GM12878 (cell line): ENCODE measurements around the gene DLG4. TPM values are rescaled to one million over a fixed set of nuclear protein-coding genes. Genes with fewer than 3 reads are reported as not detected.

Experiments used
- ATAC-seq: fragments of 200-7000 bp; cut with Tn5 transposase; 3 replicates; pipeline ENCODE4 v1.9.1; 2020; ENCODE audit warnings: mild to moderate bottlenecking, moderate library complexity
- BruUV-seq: library from RNA; stranded (reverse); fragments of 400-500 nt; replicated peaks from 2 replicates; lab custom pipeline; 2021; lab: Mats Ljungman, UMichigan
- CTCF ChIA-PET: fragments of 300-600 bp; sonication (Branson Sonifier 250); formaldehyde crosslinking; extraction: SDS; loops from one replicate; lab custom pipeline; 2021; ENCODE audit warnings: inconsistent platforms; lab: Yijun Ruan, JAX
- POLR2A ChIA-PET: fragments of 350-600 bp; formaldehyde crosslinking; extraction: SDS; loops from one replicate; lab custom pipeline; 2021; ENCODE audit warnings: inconsistent platforms; lab: Charles Lee
- RAD21 ChIA-PET: fragments of 300-600 bp; sonication (Branson Sonifier 250); formaldehyde crosslinking; loops from one replicate; lab custom pipeline; 2023; ENCODE audit warnings: antibody characterized with exemption; ENCODE audit not compliant: unreplicated experiment; lab: Charles Lee
- SMC1A ChIA-PET: fragments of 300-600 bp; sonication (Branson Sonifier 250); formaldehyde crosslinking; loops from one replicate; lab custom pipeline; 2023; ENCODE audit not compliant: unreplicated experiment, uncharacterized antibody; lab: Charles Lee
- DNase-seq: peaks from one replicate; pipeline ENCODE4 v3.0.0-alpha.2; 2011; ENCODE audit warnings: low read depth, low spot score
- FAIRE-seq: peaks from 3 replicates; lab custom pipeline; 2011; peaks lifted over from hg19 to GRCh38; lab: Jason Lieb, UNC
- H2AFZ ChIP-seq: 2 replicates; pipeline ENCODE4 v1.6.0; 2011; ENCODE audit warnings: low read depth, low read length, control low read depth; ENCODE audit not compliant: control insufficient read depth
- H3K27ac ChIP-seq: 2 replicates; pipeline ENCODE4 v1.5.1; 2011; ENCODE audit warnings: control low read depth; ENCODE audit not compliant: control insufficient read depth, insufficient read depth
- H3K27me3 ChIP-seq, 2 experiments: replicated peaks in 1 of 2; 2 replicates each; pipeline versions ENCODE4 v1.6.0 to v1.6.1; 2011; ENCODE audit warnings: low read length in 1 of 2; ENCODE audit not compliant: control insufficient read depth in 2 of 2, insufficient read depth in 2 of 2
- H3K36me3 ChIP-seq, 2 experiments: 2 replicates each; pipeline ENCODE4 v1.5.1; 2011; ENCODE audit warnings: low read length in 1 of 2; ENCODE audit not compliant: control insufficient read depth in 2 of 2, insufficient read depth in 2 of 2
- H3K4me1 ChIP-seq: 2 replicates; pipeline ENCODE4 v1.6.1; 2011; ENCODE audit warnings: mild to moderate bottlenecking, low read length, moderate library complexity, mixed read lengths; ENCODE audit not compliant: control insufficient read depth, insufficient read depth
- H3K4me2 ChIP-seq: 2 replicates; pipeline ENCODE4 v1.6.0; 2011; ENCODE audit warnings: control low read depth; ENCODE audit not compliant: control insufficient read depth, insufficient read depth
- H3K4me3 ChIP-seq: fragments of 200-600 bp; sonication (generic); 2 replicates; pipeline ENCODE4 v1.5.1; 2016
- H3K79me2 ChIP-seq: 2 replicates; pipeline ENCODE4 v1.6.0; 2011; ENCODE audit warnings: low read length; ENCODE audit not compliant: control insufficient read depth, insufficient read depth
- H3K9ac ChIP-seq: 2 replicates; pipeline ENCODE4 v1.8.0; 2011; ENCODE audit warnings: low read length, control low read depth, mixed read lengths; ENCODE audit not compliant: control insufficient read depth, insufficient read depth
- H3K9me3 ChIP-seq: replicated peaks from 3 replicates; pipeline ENCODE4 v1.5.1; 2011; ENCODE audit warnings: mild to moderate bottlenecking, low read length; ENCODE audit not compliant: control insufficient read depth, insufficient read depth
- H4K20me1 ChIP-seq: 2 replicates; pipeline ENCODE4 v1.6.0; 2011; ENCODE audit not compliant: control insufficient read depth, insufficient read depth
- BHLHE40 ChIP-seq, 2 experiments: fragments of 450-650 bp in 1 of 2; IDR thresholded peaks; 2 replicates each; pipeline ENCODE4 v1.6.1; 2011 to 2017; ENCODE audit warnings: low read depth in 2 of 2, borderline replicate concordance in 1 of 2, improper control_type of control experiment in 1 of 2, low read length in 1 of 2, mild to moderate bottlenecking in 1 of 2
- CBX5 ChIP-seq: sonication (generic); IDR thresholded peaks from 2 replicates; pipeline ENCODE4 v1.6.1; 2016; ENCODE audit warnings: low read depth, moderate library complexity, mild to moderate bottlenecking, inconsistent platforms
- CHD2 ChIP-seq: IDR thresholded peaks from 2 replicates; pipeline ENCODE4 v1.6.1; 2011; ENCODE audit warnings: low read depth, low read length, improper control_type of control experiment, borderline replicate concordance
- EP300 ChIP-seq, 2 experiments: fragments of 150-350 bp in 1 of 2; IDR thresholded peaks; 2 replicates each; pipeline ENCODE4 v1.6.1; 2011 to 2012; ENCODE audit warnings: low read depth in 2 of 2, low read length in 2 of 2, borderline replicate concordance in 1 of 2, improper control_type of control experiment in 1 of 2, inconsistent platforms in 1 of 2; ENCODE audit not compliant: control insufficient read depth in 1 of 2
- ESRRA ChIP-seq: IDR thresholded peaks from 2 replicates; pipeline ENCODE4 v1.6.1; 2012; ENCODE audit warnings: mild to moderate bottlenecking, low read length, improper control_type of control experiment
- MEF2B ChIP-seq: fragments of 450-650 bp; IDR thresholded peaks from 2 replicates; pipeline ENCODE4 v1.6.1; 2018; ENCODE audit warnings: mild to moderate bottlenecking, moderate library complexity; ENCODE audit not compliant: partially characterized antibody, poor library complexity, severe bottlenecking
- NR2C1 ChIP-seq: fragments of 450-650 bp; IDR thresholded peaks from 2 replicates; pipeline ENCODE4 v1.6.1; 2017; ENCODE audit warnings: antibody characterized with exemption, mild to moderate bottlenecking, moderate library complexity
- RAD21 ChIP-seq: IDR thresholded peaks from 2 replicates; pipeline ENCODE4 v1.6.1; 2011; ENCODE audit warnings: mild to moderate bottlenecking, low read depth, low read length, moderate library complexity; ENCODE audit not compliant: insufficient read depth
- RCOR1 ChIP-seq: conservative IDR thresholded peaks from 2 replicates; pipeline ENCODE4 v1.6.1; 2012; ENCODE audit warnings: low read depth, low read length, improper control_type of control experiment
- SMC3 ChIP-seq: IDR thresholded peaks from 2 replicates; pipeline ENCODE4 v1.6.1; 2011; ENCODE audit warnings: low read length, improper control_type of control experiment, borderline replicate concordance
- YY1 ChIP-seq: IDR thresholded peaks from 2 replicates; pipeline ENCODE4 v1.6.1; 2011; ENCODE audit warnings: low read depth, mild to moderate bottlenecking, low read length
- WGBS: methylation state at CpG from one replicate; pipeline ENCODE4 v1.1.6; 2016; ENCODE audit warnings: low lambda C conversion rate; ENCODE audit not compliant: insufficient replicate concordance, insufficient coverage; ENCODE audit errors: missing lambda C conversion rate; 5-methylcytosine and 5-hydroxymethylcytosine counted together
- in situ Hi-C: fragments of 300-500 bp; cut with MboI; formaldehyde crosslinking; loops from 9 replicates; pipeline ENCODE4 v1.14.3; 2018; ENCODE audit warnings: mixed read lengths
- intact Hi-C: fragments of 100-400 bp; cut with micrococcal nuclease; formaldehyde crosslinking; loops from one replicate; pipeline ENCODE4 v1.14.2; 2022; ENCODE audit not compliant: unreplicated experiment
- polyA plus RNA-seq, 11 experiments: library from polyadenylated mRNA; depleted of rRNA in 4 of 11; unstranded in 6 of 11; stranded (reverse) in 5 of 11; fragments of >200 nt; fragmentation: Nextera tagmentation in 4 of 11; fragmentation: Illumina TruSeq in 1 of 11; extraction: Ambion mirVana in 4 of 11; extraction: Trizol in 1 of 11; gene quantifications; 1 replicate in 1 of 11; 2 replicates in 10 of 11; pipeline versions ENCODE4 v1.2.1 to v1.2.3, GENCODE V29; 2011 to 2016; ENCODE audit warnings: inconsistent platforms in 2 of 11, missing spikeins in 2 of 11, low read depth in 1 of 11
- total RNA-seq, 4 experiments: library from RNA; depleted of rRNA in 3 of 4; stranded (reverse); fragments of >200 nt in 3 of 4; fragmentation: Illumina TruSeq in 1 of 4; extraction: Trizol in 1 of 4; gene quantifications; 2 replicates each; pipeline versions ENCODE4 v1.2.1 to v1.2.3, GENCODE V29; 2013 to 2021
- TF ChIP-seq, protein P1 (sequence below): IDR thresholded peaks from 2 replicates; pipeline ENCODE4 v1.6.1; 2011; ENCODE audit warnings: low read depth, low read length, improper control_type of control experiment, borderline replicate concordance
- TF ChIP-seq, protein P2 (sequence below): IDR thresholded peaks from 2 replicates; pipeline ENCODE4 v1.6.1; 2012; ENCODE audit warnings: low read depth, low read length, improper control_type of control experiment

Gene DLG4
- total and polyA plus RNA-seq, 10 of the 15 experiments (the other 5 are each of a cell fraction or from before 2014, with no cell fraction given) = 0.07 to 4.1 (median 1.3) TPM

DNA sequence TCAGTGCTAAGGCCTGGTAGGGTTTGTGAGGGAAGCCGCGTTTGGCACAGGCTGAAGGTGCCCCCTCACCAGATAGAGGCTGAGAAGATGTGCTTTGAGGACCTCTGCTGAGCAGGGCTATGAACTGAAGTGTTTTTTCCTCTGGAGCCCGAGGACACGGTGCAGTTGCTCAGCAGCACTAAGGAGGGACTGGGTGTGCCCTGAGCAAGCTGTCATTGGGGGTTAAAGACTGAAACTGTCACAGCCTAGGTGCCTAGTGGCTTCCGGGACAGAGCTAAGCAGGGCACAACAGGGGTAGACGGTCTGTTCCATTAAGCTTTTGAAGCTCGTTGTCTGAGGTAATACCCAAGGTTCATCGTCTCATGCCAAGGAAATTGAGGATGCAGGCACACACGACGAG is 80.2 kb downstream of the DLG4 start:
- ChIA-PET SMC1A (interaction anchor here (11.2 kb wide), 1 partner anchor 89 kb away, joined by 356 read pairs; the partner anchor contains the start of gene SLC16A11), POLR2A (no interaction called here), RAD21 (interaction anchor here (1.7 to 9.9 kb wide), 2 partner anchors 38 to 91 kb away, joined by 4 to 269 read pairs; partner anchors contain the start of gene SLC16A11), CTCF (interaction anchor here (1.0 to 12.7 kb wide), 3 partner anchors 89 to 135 kb away, joined by 3 to 590 read pairs (median 3); partner anchors contain the start of gene SLC16A11)
- Histone ChIP-seq H3K4me2 (no peak overlapping the region), H3K36me3 (no peaks in the 10 kb centered on the region), H3K9ac (no peak overlapping the region), H3K79me2 (no peaks in the 10 kb centered on the region), H3K27ac (no peak overlapping the region), H4K20me1 (no peaks in the 10 kb centered on the region), H3K4me1 (no peaks in the 10 kb centered on the region), H2AFZ (no peak overlapping the region), H3K4me3 (no peak overlapping the region), H3K9me3 (no peaks in the 10 kb centered on the region), H3K27me3 (peaks cover 0 to 3% of the 10 kb centered on the region in 2 experiments; a peak in 2 of 4 replicates)
- 60% methylated on average over 10 of the region's 10 CpGs for WGBS
- no TSS peak for BruUV-seq
- FAIRE-seq (no peak), ATAC-seq (peak; percentile 52), DNase-seq (no peak)
- no peak for TF ChIP-seq YY1
- TF ChIP-seq RCOR1 = no peak
- no peak for TF ChIP-seq MEF2B
- TF ChIP-seq EP300 (IDR thresholded peaks at IDR 0.05; ENCODE audit: borderline replicate concordance in 1 of 2, control insufficient read depth in 1 of 2, low read depth in 2 of 2, low read length in 2 of 2) = no peak
- intact Hi-C loops = loop anchor here (5.0 kb wide), 1 partner anchor 227 kb away; no protein-coding TSS in a partner anchor
- in situ Hi-C loops = loop anchor here (5.0 kb wide), 2 partner anchors 87 to 227 kb away; no protein-coding TSS in a partner anchor

DNA sequence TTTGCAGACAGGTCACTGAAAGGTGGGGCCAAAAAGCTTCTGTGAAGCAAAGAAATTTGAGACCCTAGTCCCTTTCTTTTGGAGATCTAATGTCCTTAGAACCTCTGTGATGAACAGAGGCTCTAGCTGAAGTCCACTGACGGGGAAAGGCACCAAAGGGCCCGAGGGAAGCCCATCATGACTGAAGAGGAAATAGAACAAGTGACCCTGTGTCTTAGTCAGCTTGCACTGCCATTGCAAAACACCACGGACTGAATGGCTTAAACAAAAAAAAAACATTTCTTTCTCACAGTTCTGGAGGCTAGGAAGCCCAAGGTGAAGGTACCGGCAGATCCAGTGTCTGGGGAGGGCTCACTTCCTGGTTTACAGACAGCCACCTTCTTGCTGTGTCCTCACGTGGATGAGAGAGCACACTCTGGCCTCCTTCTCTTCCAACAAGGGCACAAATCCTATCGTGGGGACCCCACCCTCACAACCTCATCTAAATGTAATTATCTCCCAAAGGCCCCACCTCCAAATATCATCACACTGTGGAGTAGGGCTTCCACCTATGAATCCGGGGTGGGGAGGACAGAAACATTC is 80.7 kb downstream of the DLG4 start:
- FAIRE-seq (no peak), DNase-seq (no peak), ATAC-seq (no peak)
- WGBS = 21% methylated on average over 7 of the region's 7 CpGs
- ChIA-PET RAD21 (interaction anchor here (1.7 to 9.9 kb wide), 2 partner anchors 38 to 91 kb away, joined by 4 to 269 read pairs; partner anchors contain the start of gene SLC16A11), SMC1A (interaction anchor here (0.6 to 11.2 kb wide), 2 partner anchors 89 to 297 kb away, joined by 4 to 356 read pairs; partner anchors contain the start of gene SLC16A11), POLR2A (interaction anchor here (0.5 kb wide), 1 partner anchor 228 kb away, joined by 5 read pairs; no protein-coding TSS in a partner anchor), CTCF (interaction anchor here (0.6 to 12.7 kb wide), 7 partner anchors 89 to 1350 kb away, joined by 3 to 590 read pairs (median 3); partner anchors contain the start of gene SLC16A11)
- Histone ChIP-seq H3K27me3 (peaks cover 0 to 3% of the 10 kb centered on the region in 2 experiments; a peak in 2 of 4 replicates), H3K4me1 (peaks cover 1% of the 10 kb centered on the region), H3K4me3 (no peak overlapping the region), H3K36me3 (no peaks in the 10 kb centered on the region), H3K79me2 (no peaks in the 10 kb centered on the region), H4K20me1 (no peaks in the 10 kb centered on the region), H3K27ac (no peak overlapping the region), H3K9me3 (no peaks in the 10 kb centered on the region), H2AFZ (no peak overlapping the region), H3K4me2 (no peak overlapping the region), H3K9ac (no peak overlapping the region)
- BruUV-seq = no TSS peak
- in situ Hi-C loops (loop anchor here (5.0 kb wide), 2 partner anchors 87 to 227 kb away; no protein-coding TSS in a partner anchor), intact Hi-C loops (loop anchor here (5.0 kb wide), 1 partner anchor 227 kb away; no protein-coding TSS in a partner anchor)
- TF ChIP-seq BHLHE40 (IDR thresholded peaks at IDR 0.05; ENCODE audit: borderline replicate concordance in 1 of 2, low read depth in 2 of 2, low read length in 1 of 2) (no peak), CHD2 (no peak), RCOR1 (no peak), ESRRA (no peak), RAD21 (no peak), NR2C1 (no peak), CBX5 (no peak), SMC3 (no peak)
- TF ChIP-seq, protein P1, sequence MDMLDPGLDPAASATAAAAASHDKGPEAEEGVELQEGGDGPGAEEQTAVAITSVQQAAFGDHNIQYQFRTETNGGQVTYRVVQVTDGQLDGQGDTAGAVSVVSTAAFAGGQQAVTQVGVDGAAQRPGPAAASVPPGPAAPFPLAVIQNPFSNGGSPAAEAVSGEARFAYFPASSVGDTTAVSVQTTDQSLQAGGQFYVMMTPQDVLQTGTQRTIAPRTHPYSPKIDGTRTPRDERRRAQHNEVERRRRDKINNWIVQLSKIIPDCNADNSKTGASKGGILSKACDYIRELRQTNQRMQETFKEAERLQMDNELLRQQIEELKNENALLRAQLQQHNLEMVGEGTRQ = no peak
- TF ChIP-seq, protein P2, sequence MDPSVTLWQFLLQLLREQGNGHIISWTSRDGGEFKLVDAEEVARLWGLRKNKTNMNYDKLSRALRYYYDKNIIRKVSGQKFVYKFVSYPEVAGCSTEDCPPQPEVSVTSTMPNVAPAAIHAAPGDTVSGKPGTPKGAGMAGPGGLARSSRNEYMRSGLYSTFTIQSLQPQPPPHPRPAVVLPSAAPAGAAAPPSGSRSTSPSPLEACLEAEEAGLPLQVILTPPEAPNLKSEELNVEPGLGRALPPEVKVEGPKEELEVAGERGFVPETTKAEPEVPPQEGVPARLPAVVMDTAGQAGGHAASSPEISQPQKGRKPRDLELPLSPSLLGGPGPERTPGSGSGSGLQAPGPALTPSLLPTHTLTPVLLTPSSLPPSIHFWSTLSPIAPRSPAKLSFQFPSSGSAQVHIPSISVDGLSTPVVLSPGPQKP = no peak
